NCI-H2196 (cell line): Measurements from ENCODE around the gene PCK2.

Experiments used
- DNase-seq: peaks from one replicate; lab custom pipeline; 2025; ENCODE audit not compliant: unreplicated experiment; lab: John Stamatoyannopoulos, UW

Gene PCK2

GRCh38 chr14:24060984-24061913 lies 32.9 kb upstream of the PCK2 start:
- DNase-seq = no peak

- no peak for DNase-seq
Observed at GRCh38 chr14:24062216-24062980, 31.7 kb upstream of the PCK2 start.

GRCh38 chr14:24063263-24063836 lies 30.8 kb upstream of the PCK2 start:
- no peak for DNase-seq

GRCh38 chr14:24064091-24064795 lies 29.9 kb upstream of the PCK2 start:
- no peak for DNase-seq

GRCh38 chr14:24064856-24065255 lies 29.3 kb upstream of the PCK2 start:
- DNase-seq = no peak

- no peak for DNase-seq
Observed at GRCh38 chr14:24065408-24065807, 28.7 kb upstream of the PCK2 start.

GRCh38 chr14:24066496-24067132 lies 27.5 kb upstream of the PCK2 start:
- DNase-seq = no peak

- no peak for DNase-seq
Observed at GRCh38 chr14:24067133-24068082, 26.7 kb upstream of the PCK2 start.

- DNase-seq = no peak
Observed at GRCh38 chr14:24068711-24069410, 25.2 kb upstream of the PCK2 start.

- no peak for DNase-seq
Observed at GRCh38 chr14:24069411-24069735, 24.7 kb upstream of the PCK2 start.

GRCh38 chr14:24070285-24071143 lies 23.6 kb upstream of the PCK2 start:
- no peak for DNase-seq

- no peak for DNase-seq
Observed at GRCh38 chr14:24071144-24071697, 22.9 kb upstream of the PCK2 start, which contains the start of gene CPNE6. Gene CPNE6 (plus strand): TSS chr14:24071562. CDS start chr14:24072937, 1,375 bp downstream.

GRCh38 chr14:24071836-24072430 lies 22.2 kb upstream of the PCK2 start:
- no peak for DNase-seq

GRCh38 chr14:24072436-24072835 lies 21.7 kb upstream of the PCK2 start:
- DNase-seq = no peak

GRCh38 chr14:24072881-24073877 lies 20.9 kb upstream of the PCK2 start:
- DNase-seq = no peak
